ENCODE results near the gene YLPM1. TPM values are rescaled to one million over a fixed set of nuclear protein-coding genes. Genes with fewer than 3 reads are reported as not detected.

YLPM1 gene
- polyA plus RNA-seq, 1 donor, result 52.9 TPM

DNA sequence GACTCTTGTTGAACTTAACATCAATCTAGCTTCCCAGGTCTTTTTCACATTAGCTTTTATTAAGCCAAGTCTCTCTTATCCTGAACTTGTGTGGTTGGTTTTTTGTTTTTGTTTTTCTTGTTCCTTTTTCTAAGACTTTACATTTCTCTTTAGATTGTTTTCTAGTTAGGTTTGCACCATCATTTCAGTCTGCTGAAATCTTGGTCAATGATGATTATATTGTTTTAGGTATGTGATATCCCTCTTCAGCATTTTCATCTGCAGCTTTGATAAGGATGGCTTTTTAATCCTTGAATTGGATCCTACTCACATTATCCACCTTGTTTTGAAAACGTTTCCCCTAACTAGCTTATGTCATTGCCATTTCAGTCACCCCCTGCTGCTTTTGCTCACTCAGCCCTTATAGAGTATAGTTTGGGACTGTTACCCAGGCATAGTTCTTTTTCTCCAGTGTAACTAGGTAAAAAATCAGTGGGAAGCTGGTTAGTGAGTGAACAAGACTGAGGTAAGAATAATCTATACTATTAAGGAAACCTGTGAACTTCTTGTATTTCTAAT is 22.0 kb downstream of the YLPM1 start:
- no CpG with 5 or more reads among the region's 1 CpG for WGBS (ENCODE audit: insufficient coverage, low lambda C conversion rate)
- DNase-seq, result no peak
- Histone ChIP-seq H3K4me3 (ENCODE audit: low read length) (no peak overlapping the region), H3K36me3 (ENCODE audit: control insufficient read depth, insufficient read depth, low read length) (peaks cover 44% of the 10 kb centered on the region), H3K4me1 (ENCODE audit: control insufficient read depth, insufficient read depth, low read length) (no peaks in the 10 kb centered on the region), H3K27ac (ENCODE audit: low read length) (no peak overlapping the region), H3K9me3 (ENCODE audit: control insufficient read depth, low read depth, low read length) (no peaks in the 10 kb centered on the region), H3K27me3 (ENCODE audit: control insufficient read depth, insufficient read depth, low read length) (no peaks in the 10 kb centered on the region)

- peaks cover 28% of the 10 kb centered on the region for H3K36me3 ChIP-seq (ENCODE audit: control insufficient read depth, insufficient read depth, low read length)
- no peaks in the 10 kb centered on the region for H3K9me3 ChIP-seq (ENCODE audit: control insufficient read depth, low read depth, low read length)
- H3K4me3 ChIP-seq (ENCODE audit: low read length), result no peak overlapping the region
These were observed 23.7 kb downstream of the YLPM1 start for GRCh38 chr14:74786796-74787315.

DNA sequence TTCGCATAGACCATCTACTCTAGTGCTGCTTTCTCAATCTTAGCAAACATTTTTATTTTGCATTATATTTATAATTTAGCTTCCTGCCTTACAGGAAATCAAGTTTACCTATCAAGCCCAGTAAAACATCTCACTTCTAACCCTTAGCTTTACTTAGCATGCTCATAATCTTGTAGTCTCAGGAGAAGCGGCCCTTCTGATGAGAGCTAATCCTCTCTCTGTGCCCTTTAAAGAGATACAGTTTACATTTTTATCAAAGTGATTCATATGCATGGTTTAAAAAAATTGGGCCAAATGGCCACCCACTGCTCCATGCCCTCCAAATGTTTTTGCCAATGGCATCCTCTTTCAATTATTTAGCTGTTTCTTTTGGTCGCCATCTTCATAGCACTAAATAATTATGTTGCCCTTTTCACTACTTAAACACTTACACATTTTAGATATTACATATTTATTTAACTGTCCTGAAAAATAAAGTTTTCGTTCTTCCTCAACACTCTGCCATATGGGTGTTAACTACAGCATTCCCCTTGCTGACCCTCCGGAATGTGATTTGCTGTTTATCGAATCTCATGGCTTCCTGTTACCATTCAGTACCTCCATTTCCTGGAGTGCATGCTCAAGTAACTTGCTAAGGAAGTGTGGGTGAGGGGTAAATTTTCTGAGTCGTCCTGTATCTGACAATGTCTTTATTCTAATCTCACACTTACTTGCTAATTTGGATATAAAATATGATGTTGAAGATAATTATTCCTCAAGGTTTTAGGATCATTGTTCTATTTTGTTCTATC is 29.3 kb downstream of the YLPM1 start:
- Histone ChIP-seq H3K36me3 (ENCODE audit: control insufficient read depth, insufficient read depth, low read length) (peaks cover 17% of the 10 kb centered on the region), H3K27me3 (ENCODE audit: control insufficient read depth, insufficient read depth, low read length) (no peaks in the 10 kb centered on the region), H3K4me1 (ENCODE audit: control insufficient read depth, insufficient read depth, low read length) (no peaks in the 10 kb centered on the region), H3K27ac (ENCODE audit: low read length) (no peak overlapping the region), H3K9me3 (ENCODE audit: control insufficient read depth, low read depth, low read length) (no peaks in the 10 kb centered on the region), H3K4me3 (ENCODE audit: low read length) (no peak overlapping the region)
- DNase-seq, result no peak
- WGBS (ENCODE audit: insufficient coverage, low lambda C conversion rate), result 80% methylated on average over 3 of the region's 7 CpGs

More at GRCh38 chr14:74786796-74787315, 23.7 kb downstream of the YLPM1 start:
- no peak for DNase-seq
- H3K27ac ChIP-seq (ENCODE audit: low read length), result no peak overlapping the region
- H3K27me3 ChIP-seq (ENCODE audit: control insufficient read depth, insufficient read depth, low read length), result no peaks in the 10 kb centered on the region
- no CpG with 5 or more reads among the region's 2 CpGs for WGBS (ENCODE audit: insufficient coverage, low lambda C conversion rate)
- H3K4me1 ChIP-seq (ENCODE audit: control insufficient read depth, insufficient read depth, low read length), result no peaks in the 10 kb centered on the region

DNA sequence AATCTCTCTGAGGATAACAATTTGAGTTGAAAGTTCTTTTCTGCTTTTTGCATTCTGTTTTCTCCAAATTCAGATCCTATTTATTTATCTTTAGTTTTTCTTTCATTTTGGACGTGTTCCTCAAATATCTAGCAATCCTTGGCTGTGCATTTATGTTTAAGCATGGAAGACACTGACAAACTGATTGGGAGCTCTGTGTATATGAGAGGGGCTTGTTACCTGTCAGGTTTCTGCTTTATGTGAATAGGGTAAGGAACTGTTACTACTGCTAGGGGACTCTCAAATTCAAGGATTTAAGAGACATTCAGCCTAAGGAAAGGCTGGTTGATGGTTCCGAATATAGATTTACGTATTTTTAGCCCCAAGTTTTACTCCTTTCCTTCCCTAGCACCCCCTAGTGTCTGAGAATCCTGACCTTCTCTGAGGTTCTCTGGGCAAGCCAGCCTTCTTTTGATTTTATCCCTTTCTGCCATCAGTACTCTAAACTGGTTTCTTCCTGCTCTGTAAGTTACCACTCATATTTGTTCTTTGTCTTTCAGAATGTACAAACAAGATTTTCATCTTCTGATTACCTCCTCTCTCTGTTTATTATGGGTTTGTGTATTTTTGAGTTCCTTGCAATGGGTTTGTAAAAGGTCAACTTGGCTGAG is 30.5 kb downstream of the YLPM1 start:
- DNase-seq, result no peak
- Histone ChIP-seq H3K4me1 (ENCODE audit: control insufficient read depth, insufficient read depth, low read length) (no peaks in the 10 kb centered on the region), H3K9me3 (ENCODE audit: control insufficient read depth, low read depth, low read length) (no peaks in the 10 kb centered on the region), H3K27ac (ENCODE audit: low read length) (no peak overlapping the region), H3K4me3 (ENCODE audit: low read length) (no peak overlapping the region), H3K36me3 (ENCODE audit: control insufficient read depth, insufficient read depth, low read length) (peaks cover 22% of the 10 kb centered on the region), H3K27me3 (ENCODE audit: control insufficient read depth, insufficient read depth, low read length) (no peaks in the 10 kb centered on the region)
- 81% methylated on average over 3 of the region's 3 CpGs for WGBS (ENCODE audit: insufficient coverage, low lambda C conversion rate)

GRCh38 chr14:74794947-74795346 is 31.8 kb downstream of the YLPM1 start:
- H3K9me3 ChIP-seq (ENCODE audit: control insufficient read depth, low read depth, low read length), result no peaks in the 10 kb centered on the region
- no peak overlapping the region for H3K27ac ChIP-seq (ENCODE audit: low read length)
- 100% methylated on average over 1 of the region's 2 CpGs for WGBS (ENCODE audit: insufficient coverage, low lambda C conversion rate)
- no peaks in the 10 kb centered on the region for H3K27me3 ChIP-seq (ENCODE audit: control insufficient read depth, insufficient read depth, low read length)
- no peak for DNase-seq
- H3K4me1 ChIP-seq (ENCODE audit: control insufficient read depth, insufficient read depth, low read length), result no peaks in the 10 kb centered on the region
- peaks cover 32% of the 10 kb centered on the region for H3K36me3 ChIP-seq (ENCODE audit: control insufficient read depth, insufficient read depth, low read length)
- no peak overlapping the region for H3K4me3 ChIP-seq (ENCODE audit: low read length)

GRCh38 chr14:74799765-74800164 is 36.6 kb downstream of the YLPM1 start:
- Histone ChIP-seq H3K27ac (ENCODE audit: low read length) (no peak overlapping the region), H3K4me3 (ENCODE audit: low read length) (no peak overlapping the region), H3K9me3 (ENCODE audit: control insufficient read depth, low read depth, low read length) (no peaks in the 10 kb centered on the region), H3K27me3 (ENCODE audit: control insufficient read depth, insufficient read depth, low read length) (no peaks in the 10 kb centered on the region), H3K36me3 (ENCODE audit: control insufficient read depth, insufficient read depth, low read length) (peaks cover 45% of the 10 kb centered on the region), H3K4me1 (ENCODE audit: control insufficient read depth, insufficient read depth, low read length) (no peaks in the 10 kb centered on the region)
- DNase-seq, result no peak

DNA sequence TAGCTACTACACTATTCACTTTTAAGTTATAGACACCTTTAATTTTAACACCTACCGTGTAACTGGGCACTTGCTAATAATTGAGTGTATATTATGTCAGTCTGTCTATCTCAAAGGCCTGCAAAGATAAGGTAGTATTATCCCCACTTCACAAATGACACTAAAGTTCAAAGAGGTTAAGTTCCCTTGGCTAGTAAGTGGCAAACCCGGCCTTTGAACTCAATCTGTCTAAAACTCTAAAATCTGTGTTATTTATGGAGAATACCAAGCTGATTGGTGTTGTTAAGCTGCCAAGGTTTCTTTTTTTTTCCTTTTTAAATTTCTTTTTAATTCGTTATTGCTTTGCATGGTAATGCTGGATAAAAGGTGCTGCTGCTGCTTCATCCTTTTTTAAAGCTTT is 37.7 kb downstream of the YLPM1 start:
- Histone ChIP-seq H3K27ac (ENCODE audit: low read length) (no peak overlapping the region), H3K27me3 (ENCODE audit: control insufficient read depth, insufficient read depth, low read length) (no peaks in the 10 kb centered on the region), H3K9me3 (ENCODE audit: control insufficient read depth, low read depth, low read length) (no peaks in the 10 kb centered on the region), H3K4me1 (ENCODE audit: control insufficient read depth, insufficient read depth, low read length) (no peaks in the 10 kb centered on the region), H3K4me3 (ENCODE audit: low read length) (no peak overlapping the region), H3K36me3 (ENCODE audit: control insufficient read depth, insufficient read depth, low read length) (peaks cover 46% of the 10 kb centered on the region)
- WGBS (ENCODE audit: insufficient coverage, low lambda C conversion rate), result 71% methylated on average over 1 of the region's 3 CpGs
- DNase-seq, result no peak

- Histone ChIP-seq H3K4me3 (ENCODE audit: low read length) (no peak overlapping the region), H3K27me3 (ENCODE audit: control insufficient read depth, insufficient read depth, low read length) (no peaks in the 10 kb centered on the region), H3K9me3 (ENCODE audit: control insufficient read depth, low read depth, low read length) (no peaks in the 10 kb centered on the region), H3K36me3 (ENCODE audit: control insufficient read depth, insufficient read depth, low read length) (peaks cover 46% of the 10 kb centered on the region), H3K4me1 (ENCODE audit: control insufficient read depth, insufficient read depth, low read length) (no peaks in the 10 kb centered on the region), H3K27ac (ENCODE audit: low read length) (no peak overlapping the region)
- DNase-seq, result no peak
- 83% methylated on average over 2 of the region's 3 CpGs for WGBS (ENCODE audit: insufficient coverage, low lambda C conversion rate)
These were observed 38.3 kb downstream of the YLPM1 start for GRCh38 chr14:74801396-74801795.

GRCh38 chr14:74804219-74804825 is 41.2 kb downstream of the YLPM1 start:
- peaks cover 32% of the 10 kb centered on the region for H3K36me3 ChIP-seq (ENCODE audit: control insufficient read depth, insufficient read depth, low read length)
- 92% methylated on average over 2 of the region's 4 CpGs for WGBS (ENCODE audit: insufficient coverage, low lambda C conversion rate)
- DNase-seq, result peak in 1 of 2 donors; percentile 14

DNA sequence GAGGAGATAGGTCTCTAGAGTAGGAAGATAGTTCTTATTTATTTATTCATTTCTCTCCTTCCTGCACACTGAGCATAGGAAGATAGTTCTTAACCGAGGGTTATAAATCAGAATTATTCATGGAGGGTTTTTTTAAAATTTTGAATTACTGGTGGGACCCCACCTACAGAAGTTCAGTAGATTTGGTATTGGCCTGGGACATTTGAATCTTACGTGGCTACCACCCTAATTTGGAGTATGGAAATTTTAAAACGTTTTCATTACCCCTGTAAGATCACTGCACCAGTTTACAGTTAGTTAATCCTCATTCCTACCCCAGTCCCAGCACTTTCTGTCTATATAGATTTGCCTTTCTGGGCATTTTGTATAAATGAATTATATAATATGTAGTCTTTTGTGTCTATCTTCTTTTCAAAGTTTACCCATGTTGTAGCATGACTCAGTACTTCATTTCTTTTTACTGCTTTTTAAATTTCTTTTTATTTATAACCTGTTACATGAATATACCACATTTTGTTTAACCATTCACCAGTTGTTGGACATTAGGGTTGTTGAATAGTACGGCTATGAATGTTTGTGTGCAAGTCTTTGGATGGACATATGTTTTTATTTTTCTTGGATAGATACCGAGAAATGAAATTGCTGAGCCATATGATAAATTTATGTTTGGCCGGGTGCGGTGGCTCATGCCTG is 44.9 kb downstream of the YLPM1 start:
- H3K27me3 ChIP-seq (ENCODE audit: control insufficient read depth, insufficient read depth, low read length), result no peaks in the 10 kb centered on the region
- WGBS (ENCODE audit: insufficient coverage, low lambda C conversion rate), result 87% methylated on average over 2 of the region's 7 CpGs
- H3K36me3 ChIP-seq (ENCODE audit: control insufficient read depth, insufficient read depth, low read length), result peaks cover 56% of the 10 kb centered on the region
- DNase-seq, result no peak
- no peak overlapping the region for H3K27ac ChIP-seq (ENCODE audit: low read length)
- H3K9me3 ChIP-seq (ENCODE audit: control insufficient read depth, low read depth, low read length), result no peaks in the 10 kb centered on the region
- H3K4me1 ChIP-seq (ENCODE audit: control insufficient read depth, insufficient read depth, low read length), result no peaks in the 10 kb centered on the region
- no peak overlapping the region for H3K4me3 ChIP-seq (ENCODE audit: low read length)

More at GRCh38 chr14:74804219-74804825, 41.2 kb downstream of the YLPM1 start:
- no peaks in the 10 kb centered on the region for H3K27me3 ChIP-seq (ENCODE audit: control insufficient read depth, insufficient read depth, low read length)
- H3K27ac ChIP-seq (ENCODE audit: low read length), result no peak overlapping the region
- H3K9me3 ChIP-seq (ENCODE audit: control insufficient read depth, low read depth, low read length), result no peaks in the 10 kb centered on the region
- H3K4me1 ChIP-seq (ENCODE audit: control insufficient read depth, insufficient read depth, low read length), result no peaks in the 10 kb centered on the region
- H3K4me3 ChIP-seq (ENCODE audit: low read length), result no peak overlapping the region

Data from large intestine (tissue), 3 donors.